ENCODE results near the gene GNAQ.
"Not testable (repeated sequence)": the region's sequence is repeated elsewhere in the genome, so short reads cannot be mapped to it uniquely, and the experiment has no call there.

Gene GNAQ

GRCh38 chr9:77903666-77904285, 127.8 kb downstream of the GNAQ start:
- no peak for DNase-seq (ENCODE audit: low read depth in 3 of 3)

DNA sequence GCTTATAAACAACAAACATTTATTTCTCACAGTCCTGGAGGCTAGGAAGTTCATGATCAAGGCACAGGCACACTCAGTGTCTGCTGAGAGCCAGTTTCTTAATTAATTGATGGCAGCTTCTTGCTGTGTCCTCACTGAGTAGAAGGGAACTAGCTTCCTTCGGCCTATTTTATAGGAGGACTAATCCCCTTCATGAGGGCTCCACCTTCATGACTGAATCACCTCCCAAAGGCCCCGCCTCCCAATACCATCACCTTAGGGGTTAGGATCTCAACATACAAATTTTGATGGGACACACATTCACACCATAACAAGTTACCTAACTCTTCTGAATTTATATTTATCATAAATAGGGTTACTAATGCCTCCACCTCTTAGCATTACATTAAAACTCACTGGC, 129.8 kb downstream of the GNAQ start:
- no peak for DNase-seq (ENCODE audit: low read depth in 3 of 3)

- no peak for DNase-seq (ENCODE audit: low read depth in 3 of 3)
These were observed 130.6 kb downstream of the GNAQ start for GRCh38 chr9:77901018-77901417.

DNA sequence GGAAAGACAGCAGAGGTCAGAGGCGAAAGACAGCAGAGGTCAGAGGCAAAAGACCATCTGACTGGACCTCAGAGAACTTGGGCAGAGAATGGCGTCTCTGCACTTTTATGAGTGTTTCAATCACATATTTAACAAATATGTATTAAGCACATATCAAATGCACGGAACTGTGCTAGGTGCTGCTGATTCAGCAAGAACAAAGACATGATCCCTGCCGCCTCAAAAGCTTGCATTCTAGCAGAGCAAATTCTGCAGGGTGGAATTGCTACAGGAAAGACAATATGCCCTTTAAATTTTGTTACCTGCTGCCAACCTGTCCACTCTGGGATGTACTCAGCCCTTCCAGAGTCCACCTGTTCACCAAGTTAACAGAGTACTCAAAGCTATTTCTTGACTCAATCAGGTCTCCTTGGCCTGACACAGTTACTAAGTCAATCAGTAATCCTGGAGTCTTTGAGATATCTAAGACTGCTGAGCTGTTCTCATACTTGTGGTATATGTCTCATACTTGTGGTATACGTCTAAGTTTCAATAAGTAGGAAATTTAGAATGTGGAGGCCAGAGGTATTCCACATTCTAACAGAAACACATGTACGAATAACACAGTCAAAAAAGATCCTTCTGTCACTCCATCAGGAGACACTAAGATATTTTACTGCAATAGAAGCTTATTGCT, 131.8 kb downstream of the GNAQ start:
- DNase-seq (ENCODE audit: low read depth in 3 of 3), result no peak

- DNase-seq (ENCODE audit: low read depth in 3 of 3), result no peak
These were observed 132.7 kb downstream of the GNAQ start for GRCh38 chr9:77898864-77899263.

DNA sequence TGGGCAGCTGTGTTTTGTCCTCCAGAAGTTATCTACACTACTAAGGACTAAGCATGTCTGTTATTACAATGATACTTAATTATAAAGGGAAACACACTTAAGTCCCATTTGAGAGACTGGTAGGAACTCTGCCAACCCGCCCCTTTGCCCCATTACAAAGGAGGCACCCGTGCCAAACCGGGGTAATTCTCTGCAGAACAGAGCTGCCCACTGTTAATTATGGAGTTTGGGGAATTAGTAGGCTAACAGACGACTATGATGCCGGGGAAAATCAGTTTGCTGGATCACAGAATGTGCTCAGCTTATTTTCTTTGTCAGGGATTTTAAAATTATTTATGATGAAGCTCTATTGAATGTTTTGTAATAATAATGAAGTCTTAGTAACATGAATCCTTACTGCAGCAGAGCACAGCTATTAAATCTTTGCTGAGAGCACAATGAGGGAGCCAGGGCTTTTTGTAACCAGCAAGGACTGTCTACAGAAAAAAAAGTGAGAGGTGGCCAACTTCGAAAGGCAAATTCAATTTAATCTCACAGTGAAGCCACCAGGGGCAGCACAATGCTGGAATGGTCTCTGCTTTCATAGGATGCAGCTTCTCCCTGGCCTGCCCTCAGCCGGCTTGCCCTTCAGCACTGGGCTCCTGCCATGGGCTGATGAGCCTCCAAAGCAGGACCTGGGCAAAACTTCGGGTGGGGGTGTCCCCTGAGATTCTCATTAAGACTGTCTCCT, 134.5 kb downstream of the GNAQ start:
- DNase-seq (ENCODE audit: low read depth in 3 of 3), result no peak

GRCh38 chr9:77896269-77896937, 135.2 kb downstream of the GNAQ start:
- DNase-seq (ENCODE audit: low read depth in 3 of 3), result no peak

DNA sequence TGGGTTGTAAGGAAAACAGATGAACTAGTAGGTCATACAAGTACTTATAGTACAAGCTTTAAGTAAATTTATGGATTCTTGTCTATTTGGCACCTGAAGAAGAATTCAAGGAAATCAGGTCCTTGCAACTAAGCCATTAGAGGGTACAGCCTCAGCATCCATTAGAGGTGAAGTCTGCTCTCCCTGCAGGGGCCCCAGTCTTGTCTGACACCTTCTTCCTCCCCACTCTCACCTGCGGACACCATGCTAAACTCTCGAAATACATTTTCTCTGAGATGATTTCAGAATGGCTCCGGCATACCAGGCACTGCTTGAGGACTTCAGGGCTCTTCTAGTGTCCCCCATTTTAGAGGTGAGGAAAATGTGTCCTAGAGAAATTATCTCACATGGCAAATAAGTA, 137.9 kb downstream of the GNAQ start:
- no peak for DNase-seq (ENCODE audit: low read depth in 3 of 3)

DNA sequence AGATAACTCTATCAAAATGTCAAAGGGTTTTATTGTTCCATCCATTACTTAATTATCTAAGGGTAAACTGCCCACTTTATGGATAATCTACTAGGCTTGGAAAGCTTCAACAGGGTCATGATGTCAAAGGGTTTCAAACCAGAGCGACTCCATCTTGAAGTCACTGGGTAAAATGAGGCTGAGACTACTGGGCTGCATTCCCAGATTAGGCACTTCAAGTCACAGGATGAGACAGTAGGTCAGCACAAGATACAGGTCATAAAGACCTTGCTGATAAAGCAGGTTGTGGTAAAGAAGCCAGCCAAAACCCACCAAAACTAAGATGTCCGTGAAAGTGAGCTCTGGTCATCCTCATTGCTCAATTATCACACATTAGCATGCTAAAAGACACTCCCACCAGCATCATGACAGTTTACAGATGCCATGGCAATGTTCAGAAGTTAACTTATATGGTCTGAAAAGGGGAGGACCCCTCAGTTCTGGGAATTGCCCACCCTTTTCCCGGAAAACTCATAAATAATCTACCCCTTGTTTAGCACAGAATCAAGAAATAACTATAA, 138.6 kb downstream of the GNAQ start:
- no peak for DNase-seq (ENCODE audit: low read depth in 3 of 3)

DNA sequence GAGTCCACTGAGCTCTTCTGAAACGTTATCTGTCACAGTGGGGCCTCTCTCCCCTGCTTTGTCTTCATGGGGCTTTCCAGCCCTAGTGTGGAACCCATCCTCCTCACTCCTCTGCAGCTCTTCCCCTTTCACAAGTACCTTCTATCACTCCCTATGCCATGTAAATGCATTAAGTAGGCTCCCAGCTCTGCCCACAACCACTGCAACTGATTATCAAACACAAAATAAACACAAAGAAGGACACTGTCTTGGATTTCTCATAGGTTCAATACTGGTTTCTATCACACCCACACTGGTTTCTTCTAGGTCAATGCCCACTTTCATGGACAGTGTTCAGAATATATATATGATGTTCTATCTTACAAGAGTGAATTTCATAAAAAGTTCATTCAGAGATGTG, 139.4 kb downstream of the GNAQ start:
- DNase-seq (ENCODE audit: low read depth in 3 of 3), result no peak

DNA sequence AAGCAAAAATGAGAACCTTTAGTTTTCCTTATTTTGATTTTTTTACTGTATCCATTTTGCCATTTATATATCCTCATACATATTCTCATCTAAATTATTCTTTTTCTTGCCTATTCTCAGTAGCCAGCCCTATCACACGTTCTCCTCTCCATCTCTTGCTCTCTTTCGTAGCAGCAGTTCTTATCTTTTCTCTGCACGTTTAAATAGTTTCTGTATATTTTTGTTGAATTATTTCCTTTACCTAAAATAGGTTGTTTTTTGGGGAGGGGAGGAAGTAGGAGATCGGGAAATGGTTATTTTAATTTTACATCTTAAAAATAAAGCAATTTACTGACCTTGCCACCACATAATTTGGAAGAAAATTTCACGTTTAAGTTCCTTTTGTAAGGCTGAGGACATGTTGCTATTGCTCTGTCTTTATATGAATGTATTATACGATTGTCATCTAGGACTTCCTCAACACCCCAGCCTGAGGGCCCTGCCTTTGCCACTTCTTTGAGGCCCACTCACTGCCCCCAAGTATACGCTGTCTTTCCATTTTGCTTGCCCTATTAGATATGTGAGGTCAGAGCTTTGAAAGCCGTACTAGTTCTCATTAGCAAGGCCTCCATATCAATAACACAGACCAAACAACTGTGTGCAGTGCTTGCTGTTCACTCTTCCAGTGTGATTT, 140.3 kb downstream of the GNAQ start:
- no peak for DNase-seq (ENCODE audit: low read depth in 3 of 3)

DNA sequence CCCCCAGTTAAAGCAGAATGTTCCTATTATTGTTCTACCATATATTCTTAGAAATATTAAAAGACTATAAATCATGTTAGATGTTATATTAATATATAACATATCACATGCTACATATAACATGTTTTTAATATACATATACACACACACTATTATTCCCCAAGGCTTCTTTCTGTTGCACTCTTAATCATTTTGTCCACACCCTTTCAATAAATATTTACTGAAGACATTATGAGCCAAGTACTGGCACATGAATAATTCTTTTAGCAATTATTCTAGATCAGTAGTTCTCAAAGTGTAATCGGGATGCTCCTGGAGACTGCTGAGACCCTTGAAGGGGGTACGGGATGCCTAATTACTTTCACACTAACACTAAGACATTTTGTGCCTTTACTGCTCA, 143.9 kb downstream of the GNAQ start:
- DNase-seq (ENCODE audit: low read depth in 3 of 3), result no peak

DNA sequence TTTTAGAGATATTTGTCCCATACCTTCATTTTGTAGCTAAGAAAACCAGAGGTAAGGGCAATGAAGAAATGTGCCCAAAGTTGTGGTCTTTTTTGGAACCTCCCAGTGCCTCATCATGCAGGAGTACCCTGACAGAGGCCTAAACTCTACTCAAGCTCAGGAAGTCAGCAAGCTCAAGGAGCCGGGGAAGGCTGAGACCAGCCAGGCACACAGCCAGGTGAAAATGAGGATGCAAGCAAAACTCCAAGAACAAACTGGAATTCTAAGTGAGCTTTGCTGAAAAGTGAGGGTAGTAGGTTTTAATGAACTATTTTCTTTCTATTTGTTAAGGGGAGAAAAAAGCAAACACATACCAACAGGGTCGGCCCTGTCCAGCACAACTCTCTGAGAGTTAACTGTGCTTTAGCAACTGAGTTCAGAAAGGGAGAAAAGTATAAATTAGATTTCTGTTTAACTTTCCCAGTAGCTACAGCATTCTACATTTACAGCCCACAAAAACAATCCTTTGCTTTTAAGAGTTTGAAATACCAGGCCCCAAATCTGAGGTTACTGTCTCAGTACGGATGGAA, 146.4 kb downstream of the GNAQ start:
- no peak for DNase-seq (ENCODE audit: low read depth in 3 of 3)

- DNase-seq (ENCODE audit: low read depth in 3 of 3), result no peak
These were observed 147.5 kb downstream of the GNAQ start for GRCh38 chr9:77883846-77884771.

DNA sequence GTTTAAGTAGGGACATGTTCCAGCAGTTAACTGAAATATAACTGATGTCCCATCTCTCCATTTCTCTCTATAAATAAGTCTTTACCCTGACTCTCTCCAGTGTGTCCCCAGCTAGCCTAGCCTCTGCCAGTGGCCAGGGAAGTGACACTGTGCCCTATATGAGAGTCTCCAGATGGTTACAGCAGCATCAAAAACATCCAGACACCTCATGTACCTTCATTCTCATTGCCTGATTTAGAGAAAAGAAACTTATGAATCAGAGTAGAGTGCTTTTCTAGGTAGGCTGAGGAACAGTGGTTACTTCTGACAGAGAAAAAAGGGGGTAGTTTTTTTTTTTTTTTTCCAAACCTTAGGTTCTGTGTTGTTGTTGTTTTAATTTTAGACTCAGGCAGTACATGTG, 148.5 kb downstream of the GNAQ start:
- no peak for DNase-seq (ENCODE audit: low read depth in 3 of 3)

- DNase-seq (ENCODE audit: low read depth in 3 of 3), result no peak
These were observed 149.3 kb downstream of the GNAQ start for GRCh38 chr9:77882294-77882693.

GRCh38 chr9:77881634-77882033, 150.0 kb downstream of the GNAQ start:
- DNase-seq (ENCODE audit: low read depth in 3 of 3), result not testable (repeated sequence)

DNA sequence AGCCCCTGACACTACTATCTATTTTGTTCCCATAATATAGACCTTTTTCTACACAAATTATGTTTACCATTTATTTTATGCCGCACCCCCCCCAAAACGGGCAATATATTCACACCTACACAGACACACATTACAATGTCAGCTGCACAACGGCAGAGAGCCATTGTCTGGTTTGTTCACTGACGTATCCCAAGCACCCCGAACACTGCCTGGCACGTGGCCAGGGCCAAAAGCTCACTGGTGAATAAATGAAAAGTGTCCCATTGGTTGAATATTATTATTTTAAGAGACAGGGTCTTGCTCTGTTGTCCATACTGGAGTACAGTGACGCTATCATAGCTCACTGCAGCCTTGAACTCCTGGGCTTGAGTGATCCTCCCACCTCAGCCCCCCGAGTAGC, 150.5 kb downstream of the GNAQ start:
- no peak for DNase-seq (ENCODE audit: low read depth in 3 of 3)

- no peak for DNase-seq (ENCODE audit: low read depth in 3 of 3)
These were observed 152.1 kb downstream of the GNAQ start for GRCh38 chr9:77879437-77879943.

- not testable (repeated sequence) for DNase-seq (ENCODE audit: low read depth in 3 of 3)
These were observed 152.8 kb downstream of the GNAQ start for GRCh38 chr9:77878793-77879192.

Data from stimulated activated CD4-positive, alpha-beta T cell treated with anti-CD3 and anti-CD28 coated beads, TNF-alpha, amount 100 ng/mL, for 24 hours (primary cell).